Stomach (tissue), 9 donors: ENCODE data around the gene GLUL. TPM values are rescaled to one million over a fixed set of nuclear protein-coding genes. Genes with fewer than 3 reads are reported as not detected.
A peak's percentile ranks its signal among the peaks of the same experiment; 100 is the strongest.

Experiments
- DNase-seq, 2 donors: peaks; one replicate each; pipeline versions ENCODE4 v3.0.0 to v3.0.0-alpha.2; 2013 to 2019
- H3K27ac ChIP-seq, 5 donors: fragments of 200-600 bp in 4 of 5; sonication (generic) in 4 of 5; one replicate each; pipeline ENCODE4 v1.5.1; 2013 to 2019; ENCODE audit warnings: mild to moderate bottlenecking in 1 of 5, moderate library complexity in 1 of 5
- H3K27me3 ChIP-seq, 3 donors: fragments of 200-600 bp; sonication (generic); one replicate each; pipeline ENCODE4 v1.5.1; 2017 to 2019; ENCODE audit warnings: mixed run types in 1 of 3
- H3K36me3 ChIP-seq, 4 donors: fragments of 200-600 bp; sonication (generic); 1 replicate in 3 of 4; 2 replicates in 1 of 4; pipeline ENCODE4 v1.5.1; 2016 to 2019
- H3K4me1 ChIP-seq, 4 donors: fragments of 200-600 bp; sonication (generic); one replicate each; pipeline ENCODE4 v1.5.1; 2016 to 2019
- H3K4me3 ChIP-seq, 4 donors: fragments of 200-600 bp; sonication (generic) in 3 of 4; one replicate each; pipeline ENCODE4 v1.5.1; 2016 to 2019; ENCODE audit warnings: mild to moderate bottlenecking in 1 of 4
- H3K9me3 ChIP-seq, 4 donors: fragments of 200-600 bp; sonication (generic); one replicate each; pipeline ENCODE4 v1.5.1; 2016 to 2019
- EP300 ChIP-seq: sonication (generic); formaldehyde crosslinking; IDR thresholded peaks from one replicate; pipeline ENCODE4 v1.6.1; 2017; ENCODE audit warnings: antibody characterized with exemption
- POLR2A ChIP-seq, 4 donors: fragments of 450-650 bp; IDR thresholded peaks; one replicate each; pipeline ENCODE4 v1.6.1; 2016; ENCODE audit warnings: antibody characterized with exemption in 4 of 4, control low read depth in 2 of 4, mild to moderate bottlenecking in 1 of 4, moderate library complexity in 1 of 4
- POLR2AphosphoS5 ChIP-seq, 3 donors: sonication (generic); formaldehyde crosslinking; IDR thresholded peaks; one replicate each; pipeline ENCODE4 v1.6.1; 2016; ENCODE audit warnings: antibody characterized with exemption in 3 of 3
- WGBS, 5 donors: extraction: QIAGEN DNeasy Blood & Tissue Kit in 3 of 5; methylation state at CpG; one replicate each; pipeline versions ENCODE4 v1.1.5 to v1.1.7; 2013 to 2018; 5-methylcytosine and 5-hydroxymethylcytosine counted together
- intact Hi-C: fragments of 100-400 bp; cut with DNase I; formaldehyde crosslinking; loops from one replicate; pipeline ENCODE4 v1.15.1; 2023; ENCODE audit warnings: low total_unique reads
- polyA plus RNA-seq, 3 donors: library from polyadenylated mRNA; stranded (reverse); fragments of 200-250 nt; gene quantifications; one replicate each; pipeline ENCODE4 v1.2.3, GENCODE V29; 2013
- total RNA-seq, 5 donors: library from RNA; depleted of rRNA; stranded (reverse); fragments of >200 nt; gene quantifications; one replicate each; pipeline versions ENCODE4 v1.1.0 to v1.2.3, GENCODE V29; 2014 to 2016
- TF ChIP-seq, protein P1 (sequence below), 7 experiments: fragments of 450-650 bp in 4 of 7; fragments of 200-600 bp in 3 of 7; sonication (generic) in 3 of 7; IDR thresholded peaks; one replicate each; pipeline ENCODE4 v1.5.1; 2016 to 2019; ENCODE audit warnings: antibody characterized with exemption in 7 of 7, control low read depth in 2 of 7, mild to moderate bottlenecking in 1 of 7
- donor health status: healthy with polysubstance abuse.
- donor health status: Bipolar disorder and iron deficiency.
- donor health status: healthy.

GLUL gene
- total and polyA plus RNA-seq, 8 donors: 102 to 1,958 (median 1,530) TPM

GRCh38 chr1:182410138-182410537 lies 18.5 kb upstream of the GLUL start:
- H3K27ac ChIP-seq: peak overlapping the region in 1 of 5 donors; percentile 1
- H3K4me1 ChIP-seq: peaks cover 0 to 11% (median 5%) of the 10 kb centered on the region in 4 donors
- peaks cover 0 to 10% (median 5%) of the 10 kb centered on the region in 4 donors for H3K9me3 ChIP-seq
- 60 to 71% (median 68%) methylated on average over 4 of the region's 4 CpGs for WGBS, 5 donors
- TF ChIP-seq POLR2A (IDR thresholded peaks at IDR 0.05) (no peak), POLR2AphosphoS5 (IDR thresholded peaks at IDR 0.05) (no peak), EP300 (no peak)
- TF ChIP-seq, protein P1, sequence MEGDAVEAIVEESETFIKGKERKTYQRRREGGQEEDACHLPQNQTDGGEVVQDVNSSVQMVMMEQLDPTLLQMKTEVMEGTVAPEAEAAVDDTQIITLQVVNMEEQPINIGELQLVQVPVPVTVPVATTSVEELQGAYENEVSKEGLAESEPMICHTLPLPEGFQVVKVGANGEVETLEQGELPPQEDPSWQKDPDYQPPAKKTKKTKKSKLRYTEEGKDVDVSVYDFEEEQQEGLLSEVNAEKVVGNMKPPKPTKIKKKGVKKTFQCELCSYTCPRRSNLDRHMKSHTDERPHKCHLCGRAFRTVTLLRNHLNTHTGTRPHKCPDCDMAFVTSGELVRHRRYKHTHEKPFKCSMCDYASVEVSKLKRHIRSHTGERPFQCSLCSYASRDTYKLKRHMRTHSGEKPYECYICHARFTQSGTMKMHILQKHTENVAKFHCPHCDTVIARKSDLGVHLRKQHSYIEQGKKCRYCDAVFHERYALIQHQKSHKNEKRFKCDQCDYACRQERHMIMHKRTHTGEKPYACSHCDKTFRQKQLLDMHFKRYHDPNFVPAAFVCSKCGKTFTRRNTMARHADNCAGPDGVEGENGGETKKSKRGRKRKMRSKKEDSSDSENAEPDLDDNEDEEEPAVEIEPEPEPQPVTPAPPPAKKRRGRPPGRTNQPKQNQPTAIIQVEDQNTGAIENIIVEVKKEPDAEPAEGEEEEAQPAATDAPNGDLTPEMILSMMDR (IDR thresholded peaks at IDR 0.05): no peak
- no peak for DNase-seq
- no peak overlapping the region for H3K4me3 ChIP-seq
- H3K27me3 ChIP-seq: peaks cover 0 to 7% (median 3%) of the 10 kb centered on the region in 3 donors
- no peaks in the 10 kb centered on the region for H3K36me3 ChIP-seq
- intact Hi-C loops: no loop called here

GRCh38 chr1:182408435-182409075 lies 17.0 kb upstream of the GLUL start:
- 49 to 62% (median 57%) methylated on average over 3 of the region's 3 CpGs for WGBS, 5 donors
- no peak for TF ChIP-seq POLR2A (IDR thresholded peaks at IDR 0.05)
- TF ChIP-seq, protein P1 (IDR thresholded peaks at IDR 0.05): no peak
- no peak for TF ChIP-seq POLR2AphosphoS5 (IDR thresholded peaks at IDR 0.05)
- TF ChIP-seq EP300: no peak
- intact Hi-C loops: no loop called here
- Histone ChIP-seq H3K27me3 (peaks cover 0 to 2% (median 0%) of the 10 kb centered on the region in 3 donors), H3K4me3 (no peak overlapping the region), H3K27ac (no peak overlapping the region), H3K9me3 (peaks cover 0 to 12% (median 5%) of the 10 kb centered on the region in 4 donors), H3K4me1 (peaks cover 0 to 11% (median 5%) of the 10 kb centered on the region in 4 donors), H3K36me3 (no peaks in the 10 kb centered on the region)
- DNase-seq: peak in 1 of 2 donors; percentile 54

DNA sequence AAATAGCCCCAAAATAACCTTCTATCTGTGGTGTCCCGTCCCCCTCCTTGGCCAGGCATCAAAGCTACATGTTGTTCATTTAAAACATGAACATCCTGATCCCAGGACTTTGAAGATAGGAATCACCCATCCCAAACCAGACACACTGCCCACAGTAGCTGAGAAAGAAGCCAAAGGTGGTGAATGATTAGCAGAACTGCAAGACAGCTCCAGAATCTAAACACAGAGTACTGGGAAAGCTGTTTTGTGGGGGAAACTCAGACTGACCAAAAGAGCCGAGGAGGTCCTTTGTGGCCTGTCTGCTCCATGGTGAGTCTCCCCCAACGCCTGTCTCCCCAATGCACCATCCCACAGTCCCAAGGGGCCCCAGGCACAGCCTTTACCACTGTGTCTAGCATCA lies 16.1 kb upstream of the GLUL start:
- 49 to 68% (median 68%) methylated on average over 3 of the region's 3 CpGs for WGBS, 5 donors
- DNase-seq: no peak
- Histone ChIP-seq H3K36me3 (no peaks in the 10 kb centered on the region), H3K9me3 (peaks cover 0 to 12% (median 5%) of the 10 kb centered on the region in 4 donors), H3K4me3 (no peak overlapping the region), H3K27ac (no peak overlapping the region), H3K27me3 (no peaks in the 10 kb centered on the region), H3K4me1 (peaks cover 0 to 11% (median 5%) of the 10 kb centered on the region in 4 donors)
- TF ChIP-seq POLR2AphosphoS5 (IDR thresholded peaks at IDR 0.05): no peak
- TF ChIP-seq EP300: no peak
- no peak for TF ChIP-seq POLR2A (IDR thresholded peaks at IDR 0.05)
- TF ChIP-seq, protein P1 (IDR thresholded peaks at IDR 0.05): no peak
- intact Hi-C loops: no loop called here

GRCh38 chr1:182406012-182406411 lies 14.4 kb upstream of the GLUL start:
- H3K4me1 ChIP-seq: peaks cover 0 to 11% (median 5%) of the 10 kb centered on the region in 4 donors
- no peaks in the 10 kb centered on the region for H3K27me3 ChIP-seq
- no peak overlapping the region for H3K27ac ChIP-seq
- H3K36me3 ChIP-seq: no peaks in the 10 kb centered on the region
- 25 to 61% (median 39%) methylated on average over 1 of the region's 1 CpG for WGBS, 5 donors
- H3K4me3 ChIP-seq: no peak overlapping the region
- H3K9me3 ChIP-seq: peaks cover 0 to 12% (median 5%) of the 10 kb centered on the region in 4 donors
- TF ChIP-seq EP300: no peak
- TF ChIP-seq POLR2AphosphoS5 (IDR thresholded peaks at IDR 0.05): no peak
- no peak for TF ChIP-seq POLR2A (IDR thresholded peaks at IDR 0.05)
- no peak for DNase-seq
- intact Hi-C loops: no loop called here

DNA sequence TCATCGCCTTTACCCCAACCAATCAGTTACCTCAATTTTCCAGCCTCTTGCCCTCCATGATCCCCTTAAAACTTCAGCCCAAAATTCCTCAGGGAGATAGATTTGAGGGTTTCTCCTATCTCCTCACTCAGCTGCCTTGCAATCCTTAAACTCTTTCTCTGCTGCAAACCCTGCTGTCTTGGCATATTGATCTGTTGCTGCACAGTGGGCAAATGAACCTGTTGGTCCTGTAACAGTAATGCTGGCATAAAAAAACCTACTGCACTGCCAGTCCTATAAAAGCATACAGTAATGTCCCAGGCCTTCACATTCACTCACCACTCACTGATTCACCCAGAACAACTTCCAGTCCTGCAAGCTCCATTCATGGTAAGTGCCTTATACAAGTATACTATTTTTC lies 14.0 kb upstream of the GLUL start:
- no peak for DNase-seq
- peaks cover 0 to 12% (median 5%) of the 10 kb centered on the region in 4 donors for H3K9me3 ChIP-seq

More for the DNA sequence above, 14.0 kb upstream of the GLUL start:
- H3K36me3 ChIP-seq: no peaks in the 10 kb centered on the region
- no peak for TF ChIP-seq POLR2A (IDR thresholded peaks at IDR 0.05)
- TF ChIP-seq, protein P1 (IDR thresholded peaks at IDR 0.05): no peak
- TF ChIP-seq POLR2AphosphoS5 (IDR thresholded peaks at IDR 0.05): no peak
- TF ChIP-seq EP300: no peak
- H3K4me1 ChIP-seq: peaks cover 0 to 7% (median 3%) of the 10 kb centered on the region in 4 donors
- H3K27ac ChIP-seq: no peak overlapping the region
- no peak overlapping the region for H3K4me3 ChIP-seq
- H3K27me3 ChIP-seq: no peaks in the 10 kb centered on the region
- intact Hi-C loops: no loop called here
- WGBS, 5 donors: 89 to 100% (median 96%) methylated on average over 1 of the region's 1 CpG
